ENCODE data around the gene TMED9.

GRCh38 chr5:177568326-177568725 is 23.7 kb upstream of the TMED9 start:
- no peak for TF ChIP-seq CTCF (IDR thresholded peaks at IDR 0.05; ENCODE audit: low read depth, low read length)
- TF ChIP-seq EZH2phosphoT487 (IDR thresholded peaks at IDR 0.05; ENCODE audit: low read depth): no peak

Data from OCI-LY3 (cell line).